ENCODE measurements around the gene RPL21.
"Not testable (repeated sequence)": the region's sequence is repeated elsewhere in the genome, so short reads cannot be mapped to it uniquely, and the experiment has no call there.

RPL21 gene

DNA sequence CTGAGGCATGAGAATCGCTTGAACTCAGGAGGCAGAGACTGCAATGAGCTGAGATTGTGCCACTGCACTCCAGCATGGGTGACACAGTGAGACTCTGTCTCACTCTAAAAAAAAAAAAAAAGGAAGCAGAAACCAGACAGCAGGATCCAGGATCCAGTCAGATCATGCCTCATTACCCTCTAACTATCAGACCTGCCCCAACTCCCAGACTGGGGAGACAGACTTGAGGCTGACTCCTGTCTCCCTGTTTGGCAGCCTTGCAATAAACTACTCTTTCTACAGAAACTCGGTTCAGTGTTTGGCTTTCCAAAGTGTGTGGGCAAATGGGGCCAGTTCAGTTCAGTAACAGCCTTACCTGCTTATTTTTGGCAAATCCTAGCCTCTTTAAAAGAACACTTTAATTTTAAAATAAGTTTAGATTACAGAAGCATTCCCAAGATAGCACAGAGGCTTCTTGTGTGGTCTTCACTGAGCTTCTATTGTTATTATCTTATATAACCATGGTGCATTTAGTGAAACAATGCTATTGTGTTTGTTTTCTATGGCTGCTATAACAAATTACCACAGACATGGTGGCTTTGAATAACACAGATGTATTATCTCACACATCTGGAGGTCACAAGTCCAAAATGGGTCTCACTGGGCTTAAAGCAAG is 37.8 kb downstream of the RPL21 start:
- DNase-seq (ENCODE audit: low read depth): no peak

DNA sequence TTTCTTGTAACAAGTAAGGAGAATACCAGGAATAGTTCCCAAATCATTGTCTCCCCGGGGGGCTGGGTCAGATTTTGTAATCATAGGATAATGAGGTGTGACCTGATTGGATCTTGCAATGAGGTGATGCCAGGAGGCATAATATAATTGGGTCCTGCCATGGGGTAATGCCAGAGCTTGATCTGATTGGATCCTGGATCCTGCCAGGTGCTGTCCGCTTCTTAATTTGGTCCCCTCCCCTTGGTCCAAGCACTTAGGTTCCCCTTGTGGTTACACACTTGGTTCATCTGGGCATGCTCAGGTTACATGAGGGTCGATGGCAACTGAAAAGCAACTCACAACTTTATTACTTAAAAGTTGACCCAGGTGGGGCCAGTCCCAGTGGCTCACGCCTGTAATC is 39.4 kb downstream of the RPL21 start:
- DNase-seq (ENCODE audit: low read depth): no peak

DNA sequence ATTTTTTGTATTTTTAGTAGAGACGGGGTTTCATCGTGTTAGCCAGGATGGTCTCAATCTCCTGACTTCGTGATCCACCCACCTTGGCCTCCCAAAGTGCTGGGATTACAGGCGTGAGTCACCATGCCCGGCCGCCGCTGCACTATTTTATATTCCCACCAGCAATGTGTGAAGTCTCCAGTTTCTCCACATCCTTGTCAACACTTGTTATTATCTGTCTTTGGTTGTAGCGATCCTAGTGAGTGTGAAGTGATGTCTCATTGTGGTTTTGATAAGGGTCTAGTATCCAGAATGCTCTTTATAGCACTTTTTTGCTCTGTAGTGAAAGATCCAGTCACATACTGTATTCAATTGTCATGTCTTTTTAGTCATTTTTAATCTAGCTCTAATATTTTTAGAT is 40.6 kb downstream of the RPL21 start:
- not testable (repeated sequence) for DNase-seq (ENCODE audit: low read depth)

DNA sequence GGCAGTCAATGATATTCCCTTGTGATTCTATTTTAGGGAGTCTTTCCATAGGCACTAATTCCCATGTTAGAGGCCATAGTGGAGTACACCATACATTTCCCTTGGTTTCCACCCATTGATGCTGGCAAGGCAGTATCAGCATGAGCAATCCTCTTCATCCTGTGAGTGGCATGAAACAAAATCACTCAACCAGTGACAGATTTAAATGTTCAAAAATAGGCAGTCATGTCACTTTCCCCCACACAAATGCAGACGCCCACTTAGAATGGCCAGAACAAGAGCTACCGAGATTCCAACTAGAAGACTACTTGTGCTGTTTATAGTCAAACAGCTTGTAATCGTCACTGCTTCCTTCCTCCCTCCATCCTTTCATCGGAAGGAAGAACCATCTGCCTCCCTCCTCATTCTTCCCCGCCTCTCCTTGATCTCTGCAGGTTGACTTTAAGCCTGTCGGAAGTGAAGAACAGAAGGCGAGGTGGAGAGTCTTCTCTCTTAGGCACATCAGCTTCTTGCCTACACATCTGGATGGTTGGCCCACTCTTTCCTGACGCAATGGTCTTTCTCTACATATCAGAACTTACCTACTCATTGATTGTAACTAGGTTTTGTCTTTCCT is 41.8 kb downstream of the RPL21 start:
- no peak for DNase-seq (ENCODE audit: low read depth)

DNA sequence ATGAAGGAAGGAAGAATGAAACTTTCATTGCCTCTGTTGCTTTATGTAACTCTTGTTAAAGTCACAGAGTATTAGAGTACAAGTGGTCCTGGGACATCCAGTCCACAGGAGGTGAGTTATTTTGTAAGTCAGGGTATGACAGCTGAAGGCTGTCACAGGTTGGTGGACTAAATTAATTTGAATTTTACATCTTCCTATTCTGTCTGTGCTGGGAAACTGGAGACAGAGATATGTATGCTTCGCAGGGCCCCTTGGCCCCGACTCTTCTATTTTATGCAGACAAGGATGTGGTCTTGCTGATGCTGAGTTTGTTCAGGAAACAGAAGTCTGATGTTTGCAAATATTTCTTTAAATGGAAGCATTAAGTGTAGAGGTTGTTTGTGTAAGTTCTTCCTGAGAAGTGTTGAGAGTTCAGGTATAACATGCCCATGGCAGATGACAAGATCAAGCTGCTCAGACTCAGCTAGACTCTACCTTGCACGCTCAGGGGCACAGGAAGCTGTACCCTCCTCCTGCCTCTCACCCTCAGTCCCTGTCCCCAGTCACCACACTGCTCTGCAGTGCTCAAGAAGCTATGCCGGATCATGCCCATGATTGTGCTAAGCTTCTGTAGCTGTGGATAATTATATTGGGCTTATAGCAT is 42.6 kb downstream of the RPL21 start:
- no peak for DNase-seq (ENCODE audit: low read depth)

DNA sequence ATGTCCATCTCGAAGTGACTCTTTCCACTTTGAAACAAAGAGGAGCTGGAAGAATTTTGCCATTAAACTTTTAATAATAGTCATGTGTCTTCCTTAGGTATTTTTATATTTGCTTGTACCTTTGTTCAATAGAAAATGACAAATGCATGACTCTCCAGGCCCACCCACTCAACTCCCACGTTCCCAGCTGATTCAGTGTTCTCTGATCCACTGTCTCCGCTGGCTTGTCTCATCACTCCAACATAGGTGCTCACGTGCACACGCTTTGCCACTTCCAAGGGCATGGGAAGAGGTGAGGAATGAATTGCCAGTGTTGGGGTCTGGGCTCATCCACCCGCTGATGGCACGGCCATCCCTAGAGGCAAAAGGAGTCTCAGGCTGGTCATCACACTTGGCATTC is 43.7 kb downstream of the RPL21 start:
- no peak for DNase-seq (ENCODE audit: low read depth)

DNA sequence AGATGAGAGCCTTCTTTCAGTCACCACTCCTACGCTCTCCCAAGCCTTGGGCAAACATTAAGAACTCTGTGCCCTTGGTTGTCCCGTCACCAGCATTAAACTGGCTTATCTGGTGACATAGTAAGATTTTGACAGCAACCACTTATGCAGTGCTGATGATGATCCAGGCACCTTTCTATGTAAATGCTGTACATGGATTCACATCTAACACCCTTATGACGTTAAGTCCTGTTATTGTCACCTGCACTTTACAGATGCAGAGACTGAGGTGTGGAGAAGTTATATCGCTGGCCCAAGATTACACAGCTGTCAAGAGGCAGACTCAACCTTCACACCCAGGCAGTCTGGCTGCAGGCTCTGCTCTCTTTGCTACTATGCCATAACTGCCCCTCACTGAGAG is 44.3 kb downstream of the RPL21 start:
- no peak for DNase-seq (ENCODE audit: low read depth)

DNA sequence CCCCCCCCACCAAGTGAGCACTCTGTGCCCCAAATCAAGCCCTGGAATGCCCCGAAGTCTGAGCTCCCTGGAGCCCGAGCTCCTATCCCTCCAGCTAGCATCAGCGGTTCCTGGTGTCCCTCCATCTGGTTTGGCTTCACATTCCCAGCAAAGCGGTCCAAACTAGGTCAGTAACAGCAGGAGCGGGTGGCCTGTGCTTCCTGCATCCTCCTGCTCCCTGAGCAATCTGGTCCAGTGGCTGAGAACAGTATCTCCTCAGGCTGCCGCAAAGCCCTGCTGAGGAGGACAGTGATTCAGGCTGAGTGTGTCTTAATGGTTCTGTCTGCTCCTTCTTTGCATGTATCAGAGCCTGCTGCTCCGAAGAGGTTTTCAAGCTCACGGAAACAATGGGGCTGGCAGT is 45.1 kb downstream of the RPL21 start:
- no peak for DNase-seq (ENCODE audit: low read depth)

DNA sequence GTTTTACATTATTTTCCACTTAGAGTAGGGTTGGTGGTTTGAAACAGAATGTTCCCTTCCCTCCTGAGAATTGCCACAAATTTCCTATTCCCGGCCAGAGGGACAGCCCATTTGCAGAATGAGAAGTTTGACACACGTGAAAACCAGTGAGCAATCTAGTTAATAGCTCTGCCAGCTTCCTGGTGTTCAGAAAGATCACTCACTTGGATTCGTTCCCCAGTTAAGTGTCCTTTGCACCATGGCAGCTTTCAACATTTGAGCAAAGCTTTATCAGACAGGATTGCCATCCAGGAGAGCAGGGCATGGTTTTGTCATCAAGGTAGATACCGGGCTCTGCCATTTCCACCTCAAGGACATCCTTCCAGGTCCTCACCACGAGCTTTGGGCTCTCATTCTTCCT is 47.5 kb downstream of the RPL21 start:
- DNase-seq (ENCODE audit: low read depth): no peak

DNA sequence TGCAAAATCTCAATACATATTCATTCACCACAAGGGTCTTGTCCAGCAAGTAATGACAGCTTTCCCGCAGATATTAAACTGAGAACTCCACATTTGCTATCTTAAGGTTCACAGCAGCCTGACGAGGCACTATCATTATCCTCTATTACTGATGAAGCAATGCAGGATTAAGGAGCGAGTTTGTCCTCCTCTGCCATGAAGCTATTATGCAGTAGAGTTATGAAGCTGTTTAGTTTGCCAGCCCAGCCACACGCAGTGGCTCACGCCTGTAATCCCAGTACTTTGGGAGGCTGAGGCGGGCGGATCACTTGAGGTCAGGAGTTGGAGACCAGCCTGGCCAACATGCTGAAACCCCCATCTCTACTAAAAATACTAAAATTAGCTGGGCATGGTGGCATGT is 49.0 kb downstream of the RPL21 start:
- not testable (repeated sequence) for DNase-seq (ENCODE audit: low read depth)

DNA sequence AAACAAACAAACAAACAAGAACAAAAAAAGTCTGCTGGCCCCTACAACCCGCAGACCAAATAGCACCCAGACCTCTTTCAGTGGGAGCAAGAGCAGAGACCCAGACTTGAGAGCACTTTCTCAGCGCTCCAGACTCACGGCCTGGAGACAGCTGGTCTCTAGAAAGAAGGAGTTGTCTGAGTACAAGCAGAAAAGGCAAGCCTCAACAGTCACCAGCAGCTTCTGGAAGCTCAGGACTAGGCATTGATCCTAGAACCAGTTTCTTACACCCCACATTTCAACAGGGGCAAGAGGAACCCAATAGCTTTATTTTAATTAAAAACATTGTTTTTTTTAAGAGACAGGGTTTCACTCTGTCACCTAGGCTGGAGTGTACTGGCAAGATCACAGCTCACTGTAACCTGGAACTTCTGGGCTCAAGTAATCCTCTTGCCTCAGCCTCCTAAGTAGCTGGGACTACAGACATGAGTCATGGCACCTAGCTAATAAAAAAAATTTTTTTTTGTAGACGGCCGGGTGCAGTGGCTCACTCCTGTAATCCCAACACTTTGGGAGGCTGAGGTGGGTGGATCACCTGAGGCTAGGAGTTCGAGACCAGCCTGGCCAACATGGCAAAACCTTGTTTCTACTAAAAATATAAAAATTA is 49.7 kb downstream of the RPL21 start:
- DNase-seq (ENCODE audit: low read depth): no peak

DNA sequence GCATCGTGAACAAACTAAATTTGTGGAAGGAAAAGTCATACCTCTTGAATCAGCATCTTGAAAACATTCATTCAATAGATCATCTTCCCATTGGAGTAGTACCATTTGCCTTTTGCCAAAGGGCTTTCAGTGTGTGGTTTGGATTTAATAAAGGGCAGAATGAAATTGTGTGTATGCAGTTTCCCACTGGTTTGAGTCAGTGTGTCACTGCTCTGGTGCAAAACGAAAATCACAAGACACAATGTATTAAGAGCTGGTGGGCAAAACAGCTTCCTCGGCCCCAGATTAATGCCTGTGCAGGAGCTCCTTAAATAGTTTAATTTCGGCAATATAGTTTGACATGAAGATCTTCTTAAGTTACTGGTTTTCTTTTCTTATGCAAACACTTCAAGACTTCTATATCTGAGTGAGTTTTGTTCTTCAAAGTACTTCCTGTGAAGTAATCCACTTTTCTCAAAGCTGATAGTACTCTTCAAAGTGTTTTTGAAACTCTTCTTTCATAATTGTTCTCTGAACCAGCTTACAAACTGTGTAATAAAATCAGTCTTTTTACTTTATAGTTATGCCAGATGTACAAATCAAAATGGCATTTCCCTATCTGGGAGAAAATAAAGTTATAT is 51.4 kb downstream of the RPL21 start:
- no peak for DNase-seq (ENCODE audit: low read depth)

DNA sequence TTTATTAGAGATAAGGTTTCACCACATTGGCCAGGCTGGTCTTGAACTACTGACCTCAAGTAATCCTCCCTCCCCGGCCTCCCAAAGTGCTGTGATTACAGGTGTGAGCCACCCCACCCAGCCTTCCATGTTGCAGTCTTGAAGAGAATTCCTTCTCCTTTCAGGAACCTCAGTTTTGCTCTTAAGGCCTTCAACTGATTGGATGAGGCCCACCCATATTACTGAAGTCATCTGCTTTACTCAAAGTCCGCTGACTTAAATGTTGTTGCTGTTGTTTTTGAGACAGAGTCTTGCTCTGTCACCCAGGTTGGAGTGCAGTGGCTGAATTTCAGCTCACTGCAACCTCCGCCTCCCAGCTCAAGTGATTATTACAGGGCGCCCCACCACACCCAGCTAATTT is 52.7 kb downstream of the RPL21 start:
- DNase-seq (ENCODE audit: low read depth): no peak

DNA sequence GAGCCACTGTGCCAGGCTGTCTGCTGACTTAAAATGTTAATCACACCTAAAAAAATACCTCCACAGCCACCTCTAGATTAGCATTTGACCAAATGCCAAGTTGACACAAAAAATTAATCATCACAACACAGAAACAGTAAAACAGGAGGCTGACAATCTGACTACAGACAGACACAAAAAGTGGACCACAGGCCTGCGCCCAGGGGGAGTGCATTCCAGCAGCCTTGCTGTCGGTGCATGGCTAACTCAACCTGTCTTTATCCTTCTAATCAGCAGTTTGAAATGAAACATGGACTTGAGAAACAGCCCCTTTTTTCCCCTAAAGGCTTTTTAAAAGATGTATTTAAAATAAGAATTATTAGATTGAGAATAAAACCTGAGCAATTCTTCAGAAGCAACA is 53.3 kb downstream of the RPL21 start:
- DNase-seq (ENCODE audit: low read depth): no peak
